GM23338 (cell line): Measurements from ENCODE around the gene PHF20. TPM values are rescaled to one million over a fixed set of nuclear protein-coding genes. Genes with fewer than 3 reads are reported as not detected.

ENCODE experiments used
- ATAC-seq: fragments of 200-7000 bp; cut with Tn5 transposase; 3 replicates; pipeline ENCODE4 v1.9.1; 2020
- DNase-seq: peaks from one replicate; pipeline ENCODE4 v3.0.0-alpha.2; 2015; ENCODE audit warnings: low spot score
- H2AFZ ChIP-seq: fragments of 200-600 bp; sonication (generic); 2 replicates; pipeline ENCODE4 v1.8.0; 2016; ENCODE audit warnings: antibody characterized with exemption, mild to moderate bottlenecking, moderate library complexity
- H3F3A ChIP-seq: fragments of 200-600 bp; sonication (generic); replicated peaks from 2 replicates; pipeline ENCODE4 v1.8.0; 2017; ENCODE audit warnings: antibody characterized with exemption, mixed run types, low read depth
- H3K27ac ChIP-seq: fragments of 200-600 bp; sonication (generic); 2 replicates; pipeline ENCODE4 v1.6.1; 2016; ENCODE audit warnings: low read depth
- H3K27me3 ChIP-seq: fragments of 200-600 bp; sonication (generic); 2 replicates; pipeline ENCODE4 v1.8.0; 2016; ENCODE audit warnings: mild to moderate bottlenecking, mixed run types, moderate library complexity; ENCODE audit not compliant: insufficient read depth
- H3K36me3 ChIP-seq: fragments of 200-600 bp; sonication (generic); 2 replicates; pipeline ENCODE4 v1.8.0; 2016; ENCODE audit warnings: mild to moderate bottlenecking; ENCODE audit not compliant: insufficient read depth
- H3K4me1 ChIP-seq: fragments of 200-600 bp; sonication (generic); 2 replicates; pipeline ENCODE4 v1.8.0; 2016; ENCODE audit warnings: mild to moderate bottlenecking, moderate library complexity; ENCODE audit not compliant: insufficient read depth
- H3K4me2 ChIP-seq: fragments of 200-600 bp; sonication (generic); 2 replicates; pipeline ENCODE4 v1.7.1; 2017; ENCODE audit warnings: mixed run types
- H3K4me3 ChIP-seq: fragments of 200-600 bp; sonication (generic); 2 replicates; pipeline ENCODE4 v1.6.1; 2016; ENCODE audit warnings: mixed run types
- H3K79me2 ChIP-seq: fragments of 200-600 bp; sonication (generic); replicated peaks from 2 replicates; pipeline ENCODE4 v1.8.0; 2017; ENCODE audit warnings: mild to moderate bottlenecking; ENCODE audit not compliant: insufficient read depth
- H3K9me2 ChIP-seq: fragments of 200-600 bp; sonication (generic); 2 replicates; pipeline ENCODE4 v1.8.0; 2017; ENCODE audit not compliant: insufficient read depth
- H4K20me1 ChIP-seq: fragments of 200-600 bp; sonication (generic); replicated peaks from 2 replicates; pipeline ENCODE4 v1.8.0; 2017; ENCODE audit warnings: mild to moderate bottlenecking; ENCODE audit not compliant: insufficient read depth
- H3K27ac Mint-ChIP-seq: 2 replicates; pipeline ENCODE4 v1.8.0; 2020; ENCODE audit warnings: inconsistent platforms, mild to moderate bottlenecking, moderate library complexity, mixed read lengths
- H3K27me3 Mint-ChIP-seq: 3 replicates; pipeline ENCODE4 v1.8.0; 2022; ENCODE audit warnings: low read depth, mild to moderate bottlenecking, moderate library complexity, mixed read lengths, inconsistent platforms; ENCODE audit not compliant: insufficient read depth, poor library complexity
- H3K36me3 Mint-ChIP-seq: 3 replicates; pipeline ENCODE4 v1.8.0; 2021; ENCODE audit warnings: low read depth, mild to moderate bottlenecking, inconsistent platforms, moderate library complexity, mixed read lengths
- H3K4me1 Mint-ChIP-seq: 3 replicates; pipeline ENCODE4 v1.8.0; 2020; ENCODE audit warnings: mild to moderate bottlenecking, inconsistent platforms, mixed read lengths
- H3K4me3 Mint-ChIP-seq: 3 replicates; pipeline ENCODE4 v1.8.0; 2021; ENCODE audit warnings: moderate library complexity, mild to moderate bottlenecking, inconsistent platforms, mixed read lengths
- H3K9me3 Mint-ChIP-seq: 3 replicates; pipeline ENCODE4 v1.8.0; 2020; ENCODE audit warnings: moderate library complexity, mild to moderate bottlenecking, inconsistent platforms, mixed read lengths
- EZH2phosphoT487 ChIP-seq: fragments of 200-600 bp; sonication (generic); IDR thresholded peaks from one replicate; pipeline ENCODE4 v1.8.1; 2018; ENCODE audit warnings: antibody characterized with exemption; ENCODE audit not compliant: unreplicated experiment
- JUNB ChIP-seq: IDR thresholded peaks from one replicate; pipeline ENCODE4 v1.6.1; 2016; ENCODE audit warnings: antibody characterized with exemption; ENCODE audit not compliant: unreplicated experiment
- NANOG ChIP-seq: IDR thresholded peaks from 2 replicates; pipeline ENCODE4 v1.6.1; 2016; ENCODE audit warnings: antibody characterized with exemption, borderline replicate concordance
- POLR2AphosphoS5 ChIP-seq: IDR thresholded peaks from 2 replicates; pipeline ENCODE4 v1.6.1; 2016; ENCODE audit warnings: antibody characterized with exemption, low read depth
- STAT1 ChIP-seq: IDR thresholded peaks from one replicate; pipeline ENCODE4 v1.6.1; 2016; ENCODE audit warnings: antibody characterized with exemption; ENCODE audit not compliant: unreplicated experiment
- polyA plus RNA-seq: library from polyadenylated mRNA; unstranded; fragments of >200 nt; fragmentation: Nextera tagmentation; extraction: Ambion mirVana; gene quantifications from 2 replicates; pipeline ENCODE4 v1.2.1, GENCODE V29; 2016
- total RNA-seq: library from RNA; depleted of rRNA; stranded (reverse); fragments of >200 nt; shearing (Covaris generic); gene quantifications from 2 replicates; pipeline ENCODE4 v1.2.3, GENCODE V29; 2014
- TF ChIP-seq, protein P1 (sequence below): fragments of 250-450 bp; sonication (Bioruptor Pico); IDR thresholded peaks from 2 replicates; pipeline ENCODE4 v1.5.0; 2020; ENCODE audit warnings: mild to moderate bottlenecking, moderate library complexity
- TF ChIP-seq, protein P2 (sequence below): IDR thresholded peaks from one replicate; pipeline ENCODE4 v1.6.1; 2018; ENCODE audit warnings: antibody characterized with exemption; ENCODE audit not compliant: unreplicated experiment

Gene PHF20
- total and polyA plus RNA-seq, 2 experiments from 2014 or later, result 71.8 to 103 TPM

DNA sequence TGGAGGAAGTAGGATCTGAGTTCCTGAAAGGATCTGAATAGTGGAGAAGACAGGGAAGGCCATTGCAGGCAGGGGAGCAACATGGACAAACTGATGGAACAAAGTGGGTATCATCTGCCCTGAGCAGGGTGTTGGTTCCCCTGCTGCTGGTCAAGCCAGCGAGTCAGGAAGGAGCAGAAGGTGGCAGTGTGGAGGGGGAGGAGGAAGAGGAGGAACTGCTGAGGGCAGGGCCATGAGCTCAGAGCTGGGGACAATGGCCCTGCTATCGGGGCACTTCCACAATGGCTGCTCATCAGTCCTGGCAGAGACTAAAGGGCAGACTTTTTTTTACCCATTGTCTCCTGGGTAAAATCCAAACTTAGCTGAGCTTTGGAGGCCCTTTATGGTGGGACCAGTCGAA is 210.2 kb downstream of the PHF20 start:
- no peak overlapping the region for H3K4me3 ChIP-seq
- ATAC-seq, result no peak
- TF ChIP-seq, protein P1, sequence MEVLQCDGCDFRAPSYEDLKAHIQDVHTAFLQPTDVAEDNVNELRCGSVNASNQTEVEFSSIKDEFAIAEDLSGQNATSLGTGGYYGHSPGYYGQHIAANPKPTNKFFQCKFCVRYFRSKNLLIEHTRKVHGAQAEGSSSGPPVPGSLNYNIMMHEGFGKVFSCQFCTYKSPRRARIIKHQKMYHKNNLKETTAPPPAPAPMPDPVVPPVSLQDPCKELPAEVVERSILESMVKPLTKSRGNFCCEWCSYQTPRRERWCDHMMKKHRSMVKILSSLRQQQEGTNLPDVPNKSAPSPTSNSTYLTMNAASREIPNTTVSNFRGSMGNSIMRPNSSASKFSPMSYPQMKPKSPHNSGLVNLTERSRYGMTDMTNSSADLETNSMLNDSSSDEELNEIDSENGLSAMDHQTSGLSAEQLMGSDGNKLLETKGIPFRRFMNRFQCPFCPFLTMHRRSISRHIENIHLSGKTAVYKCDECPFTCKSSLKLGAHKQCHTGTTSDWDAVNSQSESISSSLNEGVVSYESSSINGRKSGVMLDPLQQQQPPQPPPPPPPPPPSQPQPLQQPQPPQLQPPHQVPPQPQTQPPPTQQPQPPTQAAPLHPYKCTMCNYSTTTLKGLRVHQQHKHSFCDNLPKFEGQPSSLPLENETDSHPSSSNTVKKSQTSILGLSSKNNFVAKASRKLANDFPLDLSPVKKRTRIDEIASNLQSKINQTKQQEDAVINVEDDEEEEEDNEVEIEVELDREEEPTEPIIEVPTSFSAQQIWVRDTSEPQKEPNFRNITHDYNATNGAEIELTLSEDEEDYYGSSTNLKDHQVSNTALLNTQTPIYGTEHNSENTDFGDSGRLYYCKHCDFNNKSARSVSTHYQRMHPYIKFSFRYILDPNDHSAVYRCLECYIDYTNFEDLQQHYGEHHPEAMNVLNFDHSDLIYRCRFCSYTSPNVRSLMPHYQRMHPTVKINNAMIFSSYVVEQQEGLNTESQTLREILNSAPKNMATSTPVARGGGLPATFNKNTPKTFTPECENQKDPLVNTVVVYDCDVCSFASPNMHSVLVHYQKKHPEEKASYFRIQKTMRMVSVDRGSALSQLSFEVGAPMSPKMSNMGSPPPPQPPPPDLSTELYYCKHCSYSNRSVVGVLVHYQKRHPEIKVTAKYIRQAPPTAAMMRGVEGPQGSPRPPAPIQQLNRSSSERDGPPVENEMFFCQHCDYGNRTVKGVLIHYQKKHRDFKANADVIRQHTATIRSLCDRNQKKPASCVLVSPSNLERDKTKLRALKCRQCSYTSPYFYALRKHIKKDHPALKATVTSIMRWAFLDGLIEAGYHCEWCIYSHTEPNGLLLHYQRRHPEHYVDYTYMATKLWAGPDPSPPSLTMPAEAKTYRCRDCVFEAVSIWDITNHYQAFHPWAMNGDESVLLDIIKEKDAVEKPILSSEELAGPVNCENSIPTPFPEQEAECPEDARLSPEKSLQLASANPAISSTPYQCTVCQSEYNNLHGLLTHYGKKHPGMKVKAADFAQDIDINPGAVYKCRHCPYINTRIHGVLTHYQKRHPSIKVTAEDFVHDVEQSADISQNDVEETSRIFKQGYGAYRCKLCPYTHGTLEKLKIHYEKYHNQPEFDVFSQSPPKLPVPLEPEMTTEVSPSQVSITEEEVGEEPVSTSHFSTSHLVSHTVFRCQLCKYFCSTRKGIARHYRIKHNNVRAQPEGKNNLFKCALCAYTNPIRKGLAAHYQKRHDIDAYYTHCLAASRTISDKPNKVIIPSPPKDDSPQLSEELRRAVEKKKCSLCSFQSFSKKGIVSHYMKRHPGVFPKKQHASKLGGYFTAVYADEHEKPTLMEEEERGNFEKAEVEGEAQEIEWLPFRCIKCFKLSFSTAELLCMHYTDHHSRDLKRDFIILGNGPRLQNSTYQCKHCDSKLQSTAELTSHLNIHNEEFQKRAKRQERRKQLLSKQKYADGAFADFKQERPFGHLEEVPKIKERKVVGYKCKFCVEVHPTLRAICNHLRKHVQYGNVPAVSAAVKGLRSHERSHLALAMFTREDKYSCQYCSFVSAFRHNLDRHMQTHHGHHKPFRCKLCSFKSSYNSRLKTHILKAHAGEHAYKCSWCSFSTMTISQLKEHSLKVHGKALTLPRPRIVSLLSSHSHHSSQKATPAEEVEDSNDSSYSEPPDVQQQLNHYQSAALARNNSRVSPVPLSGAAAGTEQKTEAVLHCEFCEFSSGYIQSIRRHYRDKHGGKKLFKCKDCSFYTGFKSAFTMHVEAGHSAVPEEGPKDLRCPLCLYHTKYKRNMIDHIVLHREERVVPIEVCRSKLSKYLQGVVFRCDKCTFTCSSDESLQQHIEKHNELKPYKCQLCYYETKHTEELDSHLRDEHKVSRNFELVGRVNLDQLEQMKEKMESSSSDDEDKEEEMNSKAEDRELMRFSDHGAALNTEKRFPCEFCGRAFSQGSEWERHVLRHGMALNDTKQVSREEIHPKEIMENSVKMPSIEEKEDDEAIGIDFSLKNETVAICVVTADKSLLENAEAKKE (CRISPR knock-in tag), result no peak

DNA sequence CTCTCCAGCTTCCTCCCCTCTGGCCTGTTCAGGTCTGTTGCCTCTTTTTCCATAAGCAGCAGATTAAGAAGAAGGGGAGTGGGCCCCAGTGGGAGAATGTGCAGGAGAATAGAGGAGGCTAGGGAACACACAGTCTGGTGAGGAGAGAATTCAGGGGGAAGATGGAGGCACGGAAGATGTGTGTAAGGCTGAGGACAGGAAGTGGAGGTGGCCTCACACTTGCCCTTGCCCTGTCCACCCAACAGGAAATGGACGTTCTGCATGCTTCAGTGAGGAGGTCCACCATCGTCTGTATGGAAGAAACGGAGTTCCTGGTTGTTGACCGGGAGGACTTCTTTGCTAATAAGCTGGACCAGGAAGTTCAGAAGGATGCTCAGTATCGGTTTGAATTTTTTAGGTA is 212.6 kb downstream of the PHF20 start:
- no peak overlapping the region for H3K4me3 ChIP-seq
- H3K27me3 Mint-ChIP-seq, result peaks cover 2% of the 10 kb centered on the region
- H3K9me3 Mint-ChIP-seq, result no peaks in the 10 kb centered on the region; the same call in 2 of the 3 replicates
- DNase-seq, result no peak
- H3F3A ChIP-seq, result no peaks in the 10 kb centered on the region
- no peaks in the 10 kb centered on the region for H3K36me3 ChIP-seq
- ATAC-seq, result no peak
- H3K36me3 Mint-ChIP-seq, result no peaks in the 10 kb centered on the region
- no peak overlapping the region for H3K27ac ChIP-seq
- no peak overlapping the region for H3K4me3 Mint-ChIP-seq
- H3K4me1 Mint-ChIP-seq, result no peaks in the 10 kb centered on the region; the same call in 1 of the 3 replicates
- H3K27ac Mint-ChIP-seq, result no peak overlapping the region
- no peaks in the 10 kb centered on the region for H3K9me2 ChIP-seq
- TF ChIP-seq EZH2phosphoT487 (no peak), POLR2AphosphoS5 (no peak), JUNB (no peak), STAT1 (no peak), NANOG (no peak)
- TF ChIP-seq, protein P2, sequence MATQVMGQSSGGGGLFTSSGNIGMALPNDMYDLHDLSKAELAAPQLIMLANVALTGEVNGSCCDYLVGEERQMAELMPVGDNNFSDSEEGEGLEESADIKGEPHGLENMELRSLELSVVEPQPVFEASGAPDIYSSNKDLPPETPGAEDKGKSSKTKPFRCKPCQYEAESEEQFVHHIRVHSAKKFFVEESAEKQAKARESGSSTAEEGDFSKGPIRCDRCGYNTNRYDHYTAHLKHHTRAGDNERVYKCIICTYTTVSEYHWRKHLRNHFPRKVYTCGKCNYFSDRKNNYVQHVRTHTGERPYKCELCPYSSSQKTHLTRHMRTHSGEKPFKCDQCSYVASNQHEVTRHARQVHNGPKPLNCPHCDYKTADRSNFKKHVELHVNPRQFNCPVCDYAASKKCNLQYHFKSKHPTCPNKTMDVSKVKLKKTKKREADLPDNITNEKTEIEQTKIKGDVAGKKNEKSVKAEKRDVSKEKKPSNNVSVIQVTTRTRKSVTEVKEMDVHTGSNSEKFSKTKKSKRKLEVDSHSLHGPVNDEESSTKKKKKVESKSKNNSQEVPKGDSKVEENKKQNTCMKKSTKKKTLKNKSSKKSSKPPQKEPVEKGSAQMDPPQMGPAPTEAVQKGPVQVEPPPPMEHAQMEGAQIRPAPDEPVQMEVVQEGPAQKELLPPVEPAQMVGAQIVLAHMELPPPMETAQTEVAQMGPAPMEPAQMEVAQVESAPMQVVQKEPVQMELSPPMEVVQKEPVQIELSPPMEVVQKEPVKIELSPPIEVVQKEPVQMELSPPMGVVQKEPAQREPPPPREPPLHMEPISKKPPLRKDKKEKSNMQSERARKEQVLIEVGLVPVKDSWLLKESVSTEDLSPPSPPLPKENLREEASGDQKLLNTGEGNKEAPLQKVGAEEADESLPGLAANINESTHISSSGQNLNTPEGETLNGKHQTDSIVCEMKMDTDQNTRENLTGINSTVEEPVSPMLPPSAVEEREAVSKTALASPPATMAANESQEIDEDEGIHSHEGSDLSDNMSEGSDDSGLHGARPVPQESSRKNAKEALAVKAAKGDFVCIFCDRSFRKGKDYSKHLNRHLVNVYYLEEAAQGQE, result no peak
- H3K4me2 ChIP-seq, result no peak overlapping the region
- no peaks in the 10 kb centered on the region for H3K27me3 ChIP-seq
- no peaks in the 10 kb centered on the region for H4K20me1 ChIP-seq
- no peaks in the 10 kb centered on the region for H3K79me2 ChIP-seq
- H2AFZ ChIP-seq, result no peak overlapping the region
- H3K4me1 ChIP-seq, result no peaks in the 10 kb centered on the region

More for the DNA sequence above, 210.2 kb downstream of the PHF20 start:
- no peak overlapping the region for H3K27ac ChIP-seq
- H3K27me3 Mint-ChIP-seq, result peaks cover 3% of the 10 kb centered on the region
- no peak for DNase-seq
- H3K9me3 Mint-ChIP-seq, result no peaks in the 10 kb centered on the region; the same call in 2 of the 3 replicates
- no peak overlapping the region for H2AFZ ChIP-seq
- H3K36me3 ChIP-seq, result no peaks in the 10 kb centered on the region
- H3K4me1 ChIP-seq, result no peaks in the 10 kb centered on the region
- H3K27me3 ChIP-seq, result no peaks in the 10 kb centered on the region
- H3F3A ChIP-seq, result no peaks in the 10 kb centered on the region
- H3K27ac Mint-ChIP-seq, result no peak overlapping the region
- H3K9me2 ChIP-seq, result no peaks in the 10 kb centered on the region
- no peak overlapping the region for H3K4me2 ChIP-seq
- H4K20me1 ChIP-seq, result no peaks in the 10 kb centered on the region
- no peaks in the 10 kb centered on the region for H3K79me2 ChIP-seq
- no peak overlapping the region for H3K4me3 Mint-ChIP-seq
- H3K4me1 Mint-ChIP-seq, result no peaks in the 10 kb centered on the region; the same call in 1 of the 3 replicates
- H3K36me3 Mint-ChIP-seq, result no peaks in the 10 kb centered on the region
